ENCODE results near the gene TIMP1. TPM values are rescaled to one million over a fixed set of nuclear protein-coding genes. Genes with fewer than 3 reads are reported as not detected.

Gene TIMP1
- total and polyA plus RNA-seq, 2 of the 13 experiments (the other 11 are each of a cell fraction or from before 2014, with no cell fraction given) = 12.3 to 45.8 TPM

DNA sequence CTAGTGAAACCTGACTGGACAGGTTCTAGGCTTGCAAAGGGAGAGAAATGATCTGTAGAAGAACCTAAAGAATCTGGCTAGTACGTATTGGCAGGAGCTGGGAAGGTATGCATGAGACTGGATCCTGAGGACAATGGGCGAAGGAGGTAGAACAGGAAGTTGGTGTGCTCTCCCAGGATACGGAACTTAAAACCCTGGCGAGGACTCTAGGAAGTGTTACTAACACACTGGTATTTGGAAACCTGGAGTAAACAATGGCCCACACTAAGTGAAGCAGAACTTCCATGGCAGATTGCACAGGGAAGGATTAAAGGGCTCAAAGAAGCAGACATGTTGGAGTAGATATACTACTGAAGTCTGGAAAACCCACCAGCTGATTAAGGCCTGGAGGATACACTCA, 28.3 kb downstream of the TIMP1 start:
- no peak overlapping the region for H3K27ac ChIP-seq (ENCODE audit: extremely low read length, insufficient read depth, low read length)
- CTCF ChIA-PET (ENCODE audit: low intra/inter-chr PET ratio, low total read pairs) = no interaction called here

More for the DNA sequence above, 28.3 kb downstream of the TIMP1 start:
- H3K4me2 ChIP-seq (ENCODE audit: low read depth, low read length) = no peak overlapping the region
- H3K9me3 ChIP-seq (ENCODE audit: low read length) = no peaks in the 10 kb centered on the region
- H3K79me2 ChIP-seq (ENCODE audit: insufficient read depth, low read length) = no peaks in the 10 kb centered on the region
- no peaks in the 10 kb centered on the region for H3K4me1 ChIP-seq (ENCODE audit: insufficient read depth, low read length)
- POLR2A ChIA-PET = no interaction called here
- H3K9ac ChIP-seq (ENCODE audit: insufficient read depth, low read depth, low read length) = no peak overlapping the region
- no peak for ATAC-seq
- H4K20me1 ChIP-seq (ENCODE audit: insufficient read depth, low read length) = no peaks in the 10 kb centered on the region
- BruUV-seq (replicated peaks) = no TSS peak
- TF ChIP-seq FIP1L1 (IDR thresholded peaks at IDR 0.05; ENCODE audit: borderline replicate concordance, insufficient read depth, low read depth, low read length) (no peak), SNRNP70 (IDR thresholded peaks at IDR 0.05; ENCODE audit: low read depth, low read length) (no peak), MATR3 (CRISPR knock-in tag; IDR thresholded peaks at IDR 0.05) (no peak), ZC3H4 (CRISPR knock-in tag; IDR thresholded peaks at IDR 0.05; ENCODE audit: borderline replicate concordance) (no peak), PRMT3 (CRISPR knock-in tag; IDR thresholded peaks at IDR 0.05; ENCODE audit: borderline replicate concordance, low read depth) (no peak), ATF7-NPFF (CRISPR knock-in tag; IDR thresholded peaks at IDR 0.05; ENCODE audit: low read depth) (no peak), ZNF614 (CRISPR knock-in tag; IDR thresholded peaks at IDR 0.05; ENCODE audit: borderline replicate concordance) (no peak), ARNT2 (CRISPR knock-in tag; IDR thresholded peaks at IDR 0.05; ENCODE audit: low read depth) (no peak), ZSCAN9 (CRISPR knock-in tag; IDR thresholded peaks at IDR 0.05; ENCODE audit: borderline replicate concordance) (no peak)
- TF ChIP-seq, protein P1, sequence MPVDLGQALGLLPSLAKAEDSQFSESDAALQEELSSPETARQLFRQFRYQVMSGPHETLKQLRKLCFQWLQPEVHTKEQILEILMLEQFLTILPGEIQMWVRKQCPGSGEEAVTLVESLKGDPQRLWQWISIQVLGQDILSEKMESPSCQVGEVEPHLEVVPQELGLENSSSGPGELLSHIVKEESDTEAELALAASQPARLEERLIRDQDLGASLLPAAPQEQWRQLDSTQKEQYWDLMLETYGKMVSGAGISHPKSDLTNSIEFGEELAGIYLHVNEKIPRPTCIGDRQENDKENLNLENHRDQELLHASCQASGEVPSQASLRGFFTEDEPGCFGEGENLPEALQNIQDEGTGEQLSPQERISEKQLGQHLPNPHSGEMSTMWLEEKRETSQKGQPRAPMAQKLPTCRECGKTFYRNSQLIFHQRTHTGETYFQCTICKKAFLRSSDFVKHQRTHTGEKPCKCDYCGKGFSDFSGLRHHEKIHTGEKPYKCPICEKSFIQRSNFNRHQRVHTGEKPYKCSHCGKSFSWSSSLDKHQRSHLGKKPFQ (CRISPR knock-in tag; IDR thresholded peaks at IDR 0.05; ENCODE audit: insufficient replicate concordance) = no peak
- TF ChIP-seq, protein P2, sequence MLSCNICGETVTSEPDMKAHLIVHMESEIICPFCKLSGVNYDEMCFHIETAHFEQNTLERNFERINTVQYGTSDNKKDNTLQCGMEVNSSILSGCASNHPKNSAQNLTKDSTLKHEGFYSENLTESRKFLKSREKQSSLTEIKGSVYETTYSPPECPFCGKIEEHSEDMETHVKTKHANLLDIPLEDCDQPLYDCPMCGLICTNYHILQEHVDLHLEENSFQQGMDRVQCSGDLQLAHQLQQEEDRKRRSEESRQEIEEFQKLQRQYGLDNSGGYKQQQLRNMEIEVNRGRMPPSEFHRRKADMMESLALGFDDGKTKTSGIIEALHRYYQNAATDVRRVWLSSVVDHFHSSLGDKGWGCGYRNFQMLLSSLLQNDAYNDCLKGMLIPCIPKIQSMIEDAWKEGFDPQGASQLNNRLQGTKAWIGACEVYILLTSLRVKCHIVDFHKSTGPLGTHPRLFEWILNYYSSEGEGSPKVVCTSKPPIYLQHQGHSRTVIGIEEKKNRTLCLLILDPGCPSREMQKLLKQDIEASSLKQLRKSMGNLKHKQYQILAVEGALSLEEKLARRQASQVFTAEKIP (CRISPR knock-in tag; IDR thresholded peaks at IDR 0.05; ENCODE audit: borderline replicate concordance) = no peak
- TF ChIP-seq, protein P3, sequence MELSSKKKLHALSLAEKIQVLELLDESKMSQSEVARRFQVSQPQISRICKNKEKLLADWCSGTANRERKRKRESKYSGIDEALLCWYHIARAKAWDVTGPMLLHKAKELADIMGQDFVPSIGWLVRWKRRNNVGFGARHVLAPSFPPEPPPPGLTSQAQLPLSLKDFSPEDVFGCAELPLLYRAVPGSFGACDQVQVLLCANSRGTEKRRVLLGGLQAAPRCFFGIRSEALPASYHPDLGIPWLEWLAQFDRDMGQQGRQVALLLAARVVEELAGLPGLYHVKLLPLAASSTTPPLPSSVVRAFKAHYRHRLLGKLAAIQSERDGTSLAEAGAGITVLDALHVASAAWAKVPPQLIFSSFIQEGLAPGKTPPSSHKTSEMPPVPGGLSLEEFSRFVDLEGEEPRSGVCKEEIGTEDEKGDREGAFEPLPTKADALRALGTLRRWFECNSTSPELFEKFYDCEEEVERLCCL (CRISPR knock-in tag; IDR thresholded peaks at IDR 0.05; ENCODE audit: borderline replicate concordance) = no peak
- 44% methylated on average over 4 of the region's 4 CpGs for WGBS (ENCODE audit: low lambda C conversion rate)
- in situ Hi-C loops (cut with HindIII; ENCODE audit: extremely low pct_ligation_motif_present, low pct_unique_long_range_greater_than_20kb) (no loop called here), intact Hi-C loops (cut with micrococcal nuclease; ENCODE audit: unreplicated experiment) (no loop called here)
- FAIRE-seq = no peak
- H3K4me3 ChIP-seq (replicated peaks in 1 of 3; ENCODE audit: insufficient read depth in 1 of 3, low read depth in 2 of 3, low read length in 3 of 3) = no peak overlapping the region
- H2AFZ ChIP-seq (ENCODE audit: low read length) = no peak overlapping the region
- H3K27me3 ChIP-seq (ENCODE audit: control insufficient read depth in 1 of 2, insufficient read depth in 2 of 2, low read length in 2 of 2) = no peaks in the 10 kb centered on the region
- H3K36me3 ChIP-seq (replicated peaks in 1 of 2; ENCODE audit: control insufficient read depth in 1 of 2, insufficient read depth in 2 of 2, low read length in 2 of 2) = no peaks in the 10 kb centered on the region
- DNase-seq (ENCODE audit: low spot score) = no peak

Measured in HepG2 (cell line).